HG02973 (cell line): ENCODE results near the gene DIAPH3.

Experiments used
- ATAC-seq: cut with Tn5 transposase; IDR thresholded peaks from one replicate; pipeline ENCODE4 v1.9.1; 2021; ENCODE audit warnings: moderate library complexity; ENCODE audit not compliant: unreplicated experiment

The DIAPH3 gene

DNA sequence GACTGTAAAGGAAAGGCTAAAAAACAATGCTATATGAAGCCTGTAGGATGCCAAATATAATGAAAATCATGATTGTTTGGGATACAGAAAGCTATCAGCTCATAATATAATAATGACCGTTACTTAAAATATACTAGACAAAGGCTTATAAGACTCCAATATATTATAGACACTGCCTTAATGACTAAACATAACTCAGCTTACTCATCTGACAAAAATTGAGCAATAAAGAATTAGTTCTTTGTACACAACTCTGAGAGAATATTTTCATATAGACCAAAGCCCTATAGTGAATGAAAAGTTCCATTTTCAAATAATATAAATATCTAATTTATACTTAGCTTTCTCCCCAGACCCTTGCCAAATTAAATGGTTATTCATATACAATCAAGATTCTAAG is 283.3 kb downstream of the DIAPH3 start:
- ATAC-seq = no peak

GRCh38 chr13:59879281-59879680 is 284.4 kb downstream of the DIAPH3 start:
- no peak for ATAC-seq

- no peak for ATAC-seq
Measured at GRCh38 chr13:59877933-59878332, 285.8 kb downstream of the DIAPH3 start.

DNA sequence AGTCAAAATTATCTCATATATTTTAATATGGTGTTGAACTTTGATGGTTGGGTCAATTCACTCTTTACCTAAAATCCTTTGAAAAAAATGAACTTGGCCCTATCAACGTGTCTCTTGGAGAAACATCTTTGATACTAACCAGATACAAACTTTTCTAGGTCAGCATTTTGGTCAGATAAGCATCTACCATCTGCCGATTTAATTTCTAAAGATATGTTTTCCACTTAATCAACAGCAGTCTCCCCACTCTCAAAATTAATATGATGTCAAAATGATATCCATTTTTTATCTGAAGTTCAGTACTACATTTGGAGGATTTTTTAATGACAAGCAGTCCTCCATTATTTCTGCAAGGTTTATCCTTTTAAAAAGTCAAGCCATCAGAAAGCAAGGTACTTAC is 288.8 kb downstream of the DIAPH3 start:
- no peak for ATAC-seq

GRCh38 chr13:59873856-59874255 is 289.9 kb downstream of the DIAPH3 start:
- ATAC-seq = no peak

DNA sequence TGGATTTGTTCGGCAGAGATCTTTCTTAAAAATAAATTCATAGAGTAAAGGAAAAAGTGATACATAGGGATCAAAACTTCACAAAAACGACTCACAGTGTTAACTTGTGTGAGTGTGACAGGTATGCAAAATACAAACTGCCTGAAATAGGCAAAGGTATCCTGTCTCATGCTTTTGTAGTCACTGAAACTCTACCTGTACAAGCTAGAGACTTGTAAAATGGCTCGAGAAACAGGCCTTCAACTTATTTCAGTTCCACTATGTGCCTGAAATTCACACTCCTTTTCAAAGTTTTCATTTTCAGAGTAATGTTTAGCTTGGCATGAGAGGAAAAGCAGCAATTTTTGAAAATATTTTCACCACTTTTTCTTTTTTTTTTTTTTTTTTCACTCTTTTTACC is 290.4 kb downstream of the DIAPH3 start:
- no peak for ATAC-seq

DNA sequence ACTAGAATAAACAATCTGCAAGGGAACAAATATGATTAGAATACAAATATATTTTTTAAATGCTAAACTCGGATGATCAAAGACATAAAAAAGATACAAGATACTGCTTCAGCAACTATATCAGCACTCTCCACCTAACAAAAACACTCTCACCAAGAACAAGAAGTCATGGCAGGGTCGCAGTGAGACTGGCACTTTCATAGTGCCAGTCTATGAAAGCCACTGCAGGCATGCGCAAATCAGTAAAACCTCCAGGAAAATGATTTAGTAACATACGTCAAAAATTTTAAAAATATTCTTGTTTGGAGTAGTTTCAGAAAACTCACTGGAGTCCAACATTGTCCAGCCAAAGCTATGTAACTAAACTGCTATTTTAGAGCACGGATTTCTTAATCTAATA is 295.9 kb downstream of the DIAPH3 start:
- no peak for ATAC-seq

GRCh38 chr13:59865398-59865797 is 298.3 kb downstream of the DIAPH3 start:
- no peak for ATAC-seq

DNA sequence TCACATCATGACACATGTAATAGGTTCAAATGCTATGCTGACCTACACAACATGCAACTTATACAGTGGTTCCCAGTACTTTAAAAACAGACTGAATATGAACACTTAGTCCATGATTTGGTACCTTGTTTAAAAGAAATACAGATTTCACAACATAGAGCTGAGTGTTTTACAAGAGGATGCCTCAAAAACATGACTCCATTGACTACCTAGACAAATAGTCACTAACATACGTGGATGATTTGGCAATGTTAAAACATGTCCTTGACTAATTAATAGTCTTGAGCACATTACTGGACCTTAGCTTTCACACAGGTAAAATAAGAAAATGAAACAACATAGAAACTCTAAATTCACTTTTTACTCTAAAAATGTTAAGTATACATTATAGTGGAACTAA is 300.1 kb downstream of the DIAPH3 start:
- no peak for ATAC-seq

GRCh38 chr13:59861676-59862075 is 302.1 kb downstream of the DIAPH3 start:
- ATAC-seq = no peak

DNA sequence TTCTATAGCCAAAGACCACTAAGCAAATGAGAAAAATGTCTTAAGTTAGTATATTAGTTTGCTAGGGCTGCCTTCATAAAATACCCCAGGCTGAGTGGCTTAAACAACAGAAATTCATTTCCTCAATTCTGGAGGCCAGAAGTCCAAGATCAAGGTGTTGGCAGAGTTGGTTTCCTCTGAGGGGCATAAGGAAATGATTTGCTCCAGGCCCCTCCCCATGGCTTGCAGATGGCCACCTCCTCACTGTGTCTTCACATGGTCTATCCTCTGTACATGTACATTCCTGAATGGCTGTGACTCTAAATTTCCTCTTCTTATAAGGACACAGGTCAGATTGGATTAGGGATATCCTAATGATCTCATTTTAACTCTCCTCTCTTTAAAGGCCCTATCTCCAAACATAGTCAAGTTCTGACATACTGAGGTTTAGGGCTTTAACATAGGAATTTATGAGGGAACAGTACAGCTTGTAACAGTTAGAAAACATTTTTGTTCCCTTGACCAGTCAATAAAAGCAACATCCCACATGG is 307.4 kb downstream of the DIAPH3 start:
- ATAC-seq = no peak

- no peak for ATAC-seq
Measured at GRCh38 chr13:59846845-59847620, 316.7 kb downstream of the DIAPH3 start.

DNA sequence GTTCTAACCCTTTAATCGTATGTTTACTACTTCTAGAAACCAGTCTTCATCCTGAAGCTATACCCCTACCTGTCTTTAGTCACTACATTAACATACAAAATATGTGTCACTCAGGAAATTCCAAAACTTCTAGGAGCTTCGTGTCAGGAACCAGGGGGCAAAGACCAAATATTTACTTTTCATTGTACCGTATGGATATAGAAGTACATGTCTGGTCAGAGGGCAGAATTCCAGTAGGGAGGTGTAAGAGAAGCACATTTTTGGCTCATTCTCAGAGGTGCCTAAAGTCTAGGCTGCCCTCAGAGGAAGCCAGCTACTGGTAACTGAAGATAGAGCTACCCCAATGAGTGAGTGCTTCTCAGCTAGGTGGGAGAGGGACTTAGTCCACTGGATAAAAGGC is 320.7 kb downstream of the DIAPH3 start:
- ATAC-seq = no peak

DNA sequence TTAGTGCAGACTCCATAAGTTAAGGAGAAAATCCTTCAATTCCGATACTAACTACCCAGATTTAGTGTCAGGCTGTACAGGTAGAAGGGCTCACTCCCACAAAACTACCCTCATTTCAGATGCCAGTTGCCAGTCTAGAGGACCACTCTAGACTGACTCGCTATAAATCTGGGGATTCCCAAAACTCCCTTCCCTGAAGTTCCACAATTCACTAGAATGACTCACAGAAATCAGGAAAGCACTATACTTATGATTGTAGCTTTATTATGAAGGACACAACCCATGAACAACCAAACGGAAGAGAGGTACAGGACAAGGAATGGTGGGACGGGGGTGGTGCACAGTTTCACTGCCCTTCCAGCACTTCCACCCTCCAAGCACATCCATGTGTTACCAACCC is 321.2 kb downstream of the DIAPH3 start:
- ATAC-seq = no peak

DNA sequence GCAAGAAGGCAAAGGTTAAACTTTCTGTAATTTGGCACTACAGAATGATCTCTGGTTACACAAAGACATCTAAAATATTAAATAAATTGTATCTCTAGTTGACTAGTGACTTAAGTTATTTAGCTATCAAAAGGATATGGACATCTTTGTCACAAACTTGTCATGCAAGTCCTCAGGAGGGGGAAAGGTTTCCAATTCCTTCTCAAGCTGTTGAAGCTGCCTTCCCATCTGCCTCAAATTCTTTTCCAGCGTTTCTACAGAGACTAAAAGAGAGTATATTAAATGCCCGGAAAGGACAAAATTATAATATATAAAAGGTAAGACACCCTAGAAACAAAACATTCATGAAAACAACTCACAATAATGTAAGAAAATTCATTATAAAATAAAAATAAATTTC is 324.5 kb downstream of the DIAPH3 start:
- ATAC-seq = no peak

DNA sequence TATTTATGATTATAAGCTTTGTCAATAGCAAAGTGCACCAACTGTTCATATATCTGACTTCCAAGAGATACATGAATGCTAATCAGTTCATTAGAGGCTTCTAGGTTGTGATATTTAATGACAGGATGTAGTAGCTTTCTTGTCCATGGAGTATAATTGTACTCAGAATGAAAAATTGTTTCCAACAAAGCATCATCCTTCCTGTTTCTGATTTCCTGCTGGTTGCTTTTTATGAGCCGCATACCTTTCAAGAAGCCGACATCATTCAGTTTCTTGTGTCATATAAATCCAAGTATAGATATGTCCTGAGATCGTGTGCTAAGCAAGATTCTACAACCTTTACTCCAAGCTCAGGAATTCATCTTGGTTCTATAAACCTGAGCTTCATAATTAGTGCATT is 326.6 kb downstream of the DIAPH3 start:
- ATAC-seq = no peak

- no peak for ATAC-seq
Measured at GRCh38 chr13:59835569-59835968, 328.2 kb downstream of the DIAPH3 start.

DNA sequence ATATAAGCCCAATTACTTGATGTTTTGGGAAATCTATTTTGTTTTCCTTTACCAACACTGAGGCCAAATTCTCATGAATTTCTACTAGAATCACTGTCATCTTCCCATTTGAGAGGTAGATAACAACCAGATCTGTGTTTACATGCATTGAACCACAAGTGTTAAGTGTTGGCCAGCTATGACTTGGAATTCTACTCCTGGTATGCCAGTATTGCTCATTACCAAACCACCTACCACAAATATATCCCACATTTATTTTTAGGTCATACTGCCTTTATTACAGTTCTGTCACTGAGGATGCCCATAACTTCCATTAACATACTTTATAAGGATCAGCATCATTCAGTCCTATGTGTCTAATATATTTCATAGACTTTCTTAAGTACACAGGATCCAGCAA is 328.9 kb downstream of the DIAPH3 start:
- ATAC-seq = no peak

DNA sequence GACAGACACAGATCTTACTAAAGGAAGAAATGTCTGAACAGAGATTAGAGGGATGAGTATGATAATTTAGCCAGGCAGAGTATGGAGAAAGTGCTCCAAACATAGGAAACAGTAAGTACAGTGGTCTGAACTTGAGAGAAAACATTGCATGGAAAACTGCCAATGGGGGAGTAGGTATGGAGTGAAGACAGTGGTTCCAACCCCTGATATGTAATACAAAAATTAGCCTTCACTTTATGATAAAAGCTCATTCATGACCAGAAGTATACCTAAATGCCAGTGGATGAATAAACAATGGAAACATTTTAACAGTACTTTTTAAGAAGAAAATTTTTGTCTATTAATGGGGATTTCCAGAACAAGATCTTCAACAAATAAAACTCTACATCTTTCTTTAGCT is 334.0 kb downstream of the DIAPH3 start:
- no peak for ATAC-seq

DNA sequence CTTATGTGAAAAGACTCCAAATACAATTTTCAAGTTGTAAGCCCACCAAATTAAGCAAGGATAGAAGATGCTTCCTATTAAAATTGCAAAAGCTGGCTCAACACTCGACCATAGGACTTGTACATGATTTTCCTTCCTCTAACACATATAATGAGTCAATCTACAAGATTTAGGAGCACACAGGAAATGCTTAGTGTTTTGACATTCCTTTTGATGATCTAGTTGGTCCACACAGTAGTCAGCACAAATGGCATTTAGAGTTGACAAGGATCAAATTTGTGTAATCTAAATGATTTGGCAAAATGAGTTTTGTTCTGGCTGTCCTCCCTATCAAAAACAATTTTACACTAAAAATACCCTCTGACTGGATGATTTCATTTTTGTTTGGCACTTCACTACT is 340.2 kb downstream of the DIAPH3 start:
- ATAC-seq = no peak

DNA sequence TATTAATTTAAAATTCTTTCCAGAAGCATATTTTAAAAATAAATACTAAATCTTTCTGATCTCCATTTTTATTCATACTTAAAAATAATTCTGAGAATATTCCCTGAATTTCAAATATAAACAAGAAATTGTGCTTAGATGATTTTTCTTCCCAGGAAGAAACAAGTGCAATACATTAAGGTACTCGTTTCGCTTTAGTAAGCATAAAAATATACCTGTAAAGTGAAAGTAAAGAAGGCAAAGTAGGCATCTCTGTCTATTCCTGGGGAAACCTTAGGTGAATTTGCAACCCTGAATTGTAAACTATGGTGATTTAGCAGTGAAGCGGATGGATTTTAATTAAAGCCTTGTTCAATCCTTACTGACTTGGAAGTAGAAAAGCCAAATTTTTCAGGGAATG is 354.2 kb downstream of the DIAPH3 start:
- no peak for ATAC-seq

- no peak for ATAC-seq
Measured at GRCh38 chr13:59806801-59807200, 356.9 kb downstream of the DIAPH3 start.
